C4-2B (cell line): ENCODE results near the gene UGT1A1.

Experiments
- H3K27ac ChIP-seq: fragments of 450-650 bp; 2 replicates; pipeline ENCODE4 v1.5.1; 2017
- CTCF ChIP-seq: fragments of 450-650 bp; conservative IDR thresholded peaks from 2 replicates; pipeline ENCODE4 v1.5.1; 2017; ENCODE audit warnings: mild to moderate bottlenecking
- ZFX ChIP-seq: fragments of 450-650 bp; IDR thresholded peaks from 2 replicates; pipeline ENCODE4 v1.6.1; 2017

Gene UGT1A1

GRCh38 chr2:233760043-233760442, at the start of gene UGT1A1:
UGT1A1 (plus strand) TSS chr2:233760270; CDS start chr2:233760288, 18 bp downstream.
- no peak for TF ChIP-seq CTCF
- TF ChIP-seq ZFX = no peak
- no peak within 1 kb of the TSS for H3K27ac ChIP-seq

GRCh38 chr2:233711312-233712008, 48.6 kb upstream of the UGT1A1 start:
- peak; percentile 91 for TF ChIP-seq CTCF
- no peak for TF ChIP-seq ZFX
- H3K27ac ChIP-seq = peak overlapping the region; percentile 47

GRCh38 chr2:233712611-233713261, 47.3 kb upstream of the UGT1A1 start, which contains the start of gene UGT1A5:
UGT1A5 (plus strand) TSS chr2:233712907; CDS start chr2:233712992, 85 bp downstream.
- no peak for TF ChIP-seq CTCF
- no peak for TF ChIP-seq ZFX
- peak within 1 kb of the TSS; percentile 47; the same call in 1 of the 2 replicates for H3K27ac ChIP-seq

GRCh38 chr2:233713262-233713615, 46.8 kb upstream of the UGT1A1 start:
- no peak overlapping the region for H3K27ac ChIP-seq
- TF ChIP-seq CTCF = no peak
- no peak for TF ChIP-seq ZFX

GRCh38 chr2:233714121-233714520, 45.9 kb upstream of the UGT1A1 start:
- H3K27ac ChIP-seq = no peak overlapping the region
- TF ChIP-seq ZFX (no peak), CTCF (no peak)

- no peak for TF ChIP-seq CTCF
- TF ChIP-seq ZFX = no peak
These were observed 41.5 kb upstream of the UGT1A1 start, which contains the start of gene UGT1A4 for GRCh38 chr2:233718552-233718951. UGT1A4 (plus strand) TSS chr2:233718736; CDS start chr2:233718821, 85 bp downstream.

GRCh38 chr2:233728723-233729301, 31.3 kb upstream of the UGT1A1 start, which contains the start of gene UGT1A3:
UGT1A3 (plus strand) TSS chr2:233729042; CDS start chr2:233729127, 85 bp downstream.
- no peak for TF ChIP-seq ZFX
- TF ChIP-seq CTCF = no peak
- no peak within 1 kb of the TSS for H3K27ac ChIP-seq

More at GRCh38 chr2:233718552-233718951, 41.5 kb upstream of the UGT1A1 start, which contains the start of gene UGT1A4:
- H3K27ac ChIP-seq = no peak within 1 kb of the TSS

GRCh38 chr2:233736868-233737653, 23.0 kb upstream of the UGT1A1 start:
- H3K27ac ChIP-seq = peak overlapping the region; percentile 2; the same call in 1 of the 2 replicates
